Measurements from ENCODE around the gene GMDS.

- TF ChIP-seq, protein P1, sequence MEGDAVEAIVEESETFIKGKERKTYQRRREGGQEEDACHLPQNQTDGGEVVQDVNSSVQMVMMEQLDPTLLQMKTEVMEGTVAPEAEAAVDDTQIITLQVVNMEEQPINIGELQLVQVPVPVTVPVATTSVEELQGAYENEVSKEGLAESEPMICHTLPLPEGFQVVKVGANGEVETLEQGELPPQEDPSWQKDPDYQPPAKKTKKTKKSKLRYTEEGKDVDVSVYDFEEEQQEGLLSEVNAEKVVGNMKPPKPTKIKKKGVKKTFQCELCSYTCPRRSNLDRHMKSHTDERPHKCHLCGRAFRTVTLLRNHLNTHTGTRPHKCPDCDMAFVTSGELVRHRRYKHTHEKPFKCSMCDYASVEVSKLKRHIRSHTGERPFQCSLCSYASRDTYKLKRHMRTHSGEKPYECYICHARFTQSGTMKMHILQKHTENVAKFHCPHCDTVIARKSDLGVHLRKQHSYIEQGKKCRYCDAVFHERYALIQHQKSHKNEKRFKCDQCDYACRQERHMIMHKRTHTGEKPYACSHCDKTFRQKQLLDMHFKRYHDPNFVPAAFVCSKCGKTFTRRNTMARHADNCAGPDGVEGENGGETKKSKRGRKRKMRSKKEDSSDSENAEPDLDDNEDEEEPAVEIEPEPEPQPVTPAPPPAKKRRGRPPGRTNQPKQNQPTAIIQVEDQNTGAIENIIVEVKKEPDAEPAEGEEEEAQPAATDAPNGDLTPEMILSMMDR (conservative IDR thresholded peaks at IDR 0.05; ENCODE audit: low read depth in 2 of 2) = no peak
- no peak for TF ChIP-seq EZH2 (IDR thresholded peaks at IDR 0.05; ENCODE audit: low read depth, unreplicated experiment)
Observed at GRCh38 chr6:2038092-2038491, 207.3 kb downstream of the GMDS start.
